Neural progenitor cell (in vitro differentiated cells): ENCODE data around the gene CLN5. TPM values are rescaled to one million over a fixed set of nuclear protein-coding genes. Genes with fewer than 3 reads are reported as not detected.

ENCODE experiments used
- DNase-seq: peaks from one replicate; pipeline ENCODE4 v3.0.0-alpha.2; 2016; ENCODE audit warnings: low spot score
- H2AFZ ChIP-seq: fragments of 200-600 bp; sonication (generic); replicated peaks from 2 replicates; pipeline ENCODE4 v1.6.1; 2016; ENCODE audit warnings: antibody characterized with exemption
- H3F3A ChIP-seq: fragments of 200-600 bp; sonication (generic); 2 replicates; pipeline ENCODE4 v1.6.1; 2016; ENCODE audit warnings: antibody characterized with exemption, low read depth
- H3K27ac ChIP-seq: fragments of 200-600 bp; sonication (generic); 2 replicates; pipeline ENCODE4 v1.5.1; 2016; ENCODE audit warnings: mild to moderate bottlenecking
- H3K27me3 ChIP-seq: fragments of 200-600 bp; sonication (generic); 2 replicates; pipeline ENCODE4 v1.6.1; 2016; ENCODE audit warnings: mild to moderate bottlenecking, moderate library complexity
- H3K36me3 ChIP-seq: fragments of 200-600 bp; sonication (generic); 2 replicates; pipeline ENCODE4 v1.5.1; 2016
- H3K4me1 ChIP-seq: fragments of 200-600 bp; sonication (generic); 2 replicates; pipeline ENCODE4 v1.6.1; 2016; ENCODE audit warnings: mixed run types
- H3K4me2 ChIP-seq: fragments of 200-600 bp; sonication (generic); 2 replicates; pipeline ENCODE4 v1.6.1; 2016
- H3K4me3 ChIP-seq: fragments of 200-600 bp; sonication (generic); 2 replicates; pipeline ENCODE4 v1.5.1; 2016
- H3K79me2 ChIP-seq: fragments of 200-600 bp; sonication (generic); 2 replicates; pipeline ENCODE4 v1.6.1; 2016; ENCODE audit warnings: low read depth
- H3K9ac ChIP-seq: fragments of 200-600 bp; sonication (generic); 2 replicates; pipeline ENCODE4 v1.6.1; 2016
- H3K9me3 ChIP-seq: fragments of 200-600 bp; sonication (generic); 2 replicates; pipeline ENCODE4 v1.5.1; 2016; ENCODE audit warnings: low read depth
- H4K20me1 ChIP-seq: fragments of 200-600 bp; sonication (generic); 2 replicates; pipeline ENCODE4 v1.6.1; 2016; ENCODE audit warnings: low read depth
- H3K27ac Mint-ChIP-seq: 3 replicates; pipeline ENCODE4 v1.8.0; 2021; ENCODE audit warnings: mixed read lengths
- H3K27me3 Mint-ChIP-seq: 2 replicates; pipeline ENCODE4 v1.8.0; 2022; ENCODE audit warnings: low read depth, mild to moderate bottlenecking, inconsistent platforms, moderate library complexity, mixed read lengths; ENCODE audit not compliant: insufficient read depth
- H3K36me3 Mint-ChIP-seq: 3 replicates; pipeline ENCODE4 v1.8.0; 2021; ENCODE audit warnings: mixed read lengths
- H3K4me1 Mint-ChIP-seq: 3 replicates; pipeline ENCODE4 v1.8.0; 2021; ENCODE audit warnings: mixed read lengths
- H3K4me3 Mint-ChIP-seq: 3 replicates; pipeline ENCODE4 v1.8.0; 2021; ENCODE audit warnings: mild to moderate bottlenecking, moderate library complexity, mixed read lengths
- H3K9me3 Mint-ChIP-seq: 3 replicates; pipeline ENCODE4 v1.8.0; 2020; ENCODE audit warnings: mixed read lengths
- EZH2 ChIP-seq: fragments of 200-600 bp; sonication (generic); IDR thresholded peaks from 2 replicates; pipeline ENCODE4 v1.6.1; 2017; ENCODE audit warnings: antibody characterized with exemption, mild to moderate bottlenecking, moderate library complexity
- EZH2phosphoT487 ChIP-seq: fragments of 200-600 bp; sonication (generic); IDR thresholded peaks from 2 replicates; pipeline ENCODE4 v1.6.1; 2017; ENCODE audit warnings: antibody characterized with exemption
- total RNA-seq: library from RNA; depleted of rRNA; stranded (reverse); fragments of >200 nt; gene quantifications from 2 replicates; pipeline ENCODE4 v1.2.3, GENCODE V29; 2015; ENCODE audit warnings: low replicate concordance
- TF ChIP-seq, protein P1 (sequence below): fragments of 200-600 bp; sonication (generic); IDR thresholded peaks from 2 replicates; pipeline ENCODE4 v1.5.1; 2017; ENCODE audit warnings: antibody characterized with exemption, mild to moderate bottlenecking

CLN5 gene
- total RNA-seq, 1 donor from 2014 or later = 28.5 TPM

DNA sequence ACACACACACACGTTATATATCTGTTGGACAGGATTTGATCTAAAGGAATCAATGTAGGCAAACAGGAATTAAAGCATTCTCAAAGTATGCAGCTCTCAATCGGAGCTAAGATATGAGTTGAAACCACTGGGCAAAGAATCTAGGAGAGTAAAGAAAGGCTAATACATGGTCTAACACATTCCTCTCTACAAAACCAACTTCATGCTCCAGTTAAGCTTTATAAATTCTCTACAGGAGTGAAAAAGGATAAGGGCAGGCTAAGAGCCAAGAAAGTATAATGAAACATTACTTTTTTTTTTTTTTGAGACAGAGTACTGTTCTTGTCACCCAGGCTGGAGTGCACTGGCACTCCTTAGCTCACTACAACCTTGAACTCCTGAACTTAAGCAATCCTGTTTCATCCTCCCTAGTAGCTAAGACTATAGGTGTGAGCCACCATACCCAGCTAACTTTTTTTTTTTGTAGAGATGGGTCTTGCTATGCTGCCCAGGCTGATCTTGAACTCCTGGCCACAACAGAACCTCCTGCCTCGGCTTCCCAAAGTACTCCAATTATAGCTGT lies 24.5 kb downstream of the CLN5 start:
- Mint-ChIP-seq H3K36me3 (peaks cover 32% of the 10 kb centered on the region), H3K27ac (no peak overlapping the region), H3K4me1 (no peaks in the 10 kb centered on the region), H3K27me3 (no peaks in the 10 kb centered on the region), H3K9me3 (no peaks in the 10 kb centered on the region), H3K4me3 (no peak overlapping the region)
- Histone ChIP-seq H3K9ac (no peak overlapping the region), H3F3A (no peaks in the 10 kb centered on the region), H3K79me2 (peaks cover 53% of the 10 kb centered on the region), H2AFZ (no peak overlapping the region), H3K36me3 (peaks cover 3% of the 10 kb centered on the region), H3K27me3 (no peaks in the 10 kb centered on the region), H3K4me2 (no peak overlapping the region), H3K4me3 (no peak overlapping the region), H3K4me1 (no peaks in the 10 kb centered on the region), H3K27ac (no peak overlapping the region), H3K9me3 (no peaks in the 10 kb centered on the region), H4K20me1 (peaks cover 24% of the 10 kb centered on the region)
- DNase-seq = no peak
- TF ChIP-seq EZH2 = no peak
- TF ChIP-seq, protein P1, sequence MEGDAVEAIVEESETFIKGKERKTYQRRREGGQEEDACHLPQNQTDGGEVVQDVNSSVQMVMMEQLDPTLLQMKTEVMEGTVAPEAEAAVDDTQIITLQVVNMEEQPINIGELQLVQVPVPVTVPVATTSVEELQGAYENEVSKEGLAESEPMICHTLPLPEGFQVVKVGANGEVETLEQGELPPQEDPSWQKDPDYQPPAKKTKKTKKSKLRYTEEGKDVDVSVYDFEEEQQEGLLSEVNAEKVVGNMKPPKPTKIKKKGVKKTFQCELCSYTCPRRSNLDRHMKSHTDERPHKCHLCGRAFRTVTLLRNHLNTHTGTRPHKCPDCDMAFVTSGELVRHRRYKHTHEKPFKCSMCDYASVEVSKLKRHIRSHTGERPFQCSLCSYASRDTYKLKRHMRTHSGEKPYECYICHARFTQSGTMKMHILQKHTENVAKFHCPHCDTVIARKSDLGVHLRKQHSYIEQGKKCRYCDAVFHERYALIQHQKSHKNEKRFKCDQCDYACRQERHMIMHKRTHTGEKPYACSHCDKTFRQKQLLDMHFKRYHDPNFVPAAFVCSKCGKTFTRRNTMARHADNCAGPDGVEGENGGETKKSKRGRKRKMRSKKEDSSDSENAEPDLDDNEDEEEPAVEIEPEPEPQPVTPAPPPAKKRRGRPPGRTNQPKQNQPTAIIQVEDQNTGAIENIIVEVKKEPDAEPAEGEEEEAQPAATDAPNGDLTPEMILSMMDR = no peak
- TF ChIP-seq EZH2phosphoT487 = no peak

DNA sequence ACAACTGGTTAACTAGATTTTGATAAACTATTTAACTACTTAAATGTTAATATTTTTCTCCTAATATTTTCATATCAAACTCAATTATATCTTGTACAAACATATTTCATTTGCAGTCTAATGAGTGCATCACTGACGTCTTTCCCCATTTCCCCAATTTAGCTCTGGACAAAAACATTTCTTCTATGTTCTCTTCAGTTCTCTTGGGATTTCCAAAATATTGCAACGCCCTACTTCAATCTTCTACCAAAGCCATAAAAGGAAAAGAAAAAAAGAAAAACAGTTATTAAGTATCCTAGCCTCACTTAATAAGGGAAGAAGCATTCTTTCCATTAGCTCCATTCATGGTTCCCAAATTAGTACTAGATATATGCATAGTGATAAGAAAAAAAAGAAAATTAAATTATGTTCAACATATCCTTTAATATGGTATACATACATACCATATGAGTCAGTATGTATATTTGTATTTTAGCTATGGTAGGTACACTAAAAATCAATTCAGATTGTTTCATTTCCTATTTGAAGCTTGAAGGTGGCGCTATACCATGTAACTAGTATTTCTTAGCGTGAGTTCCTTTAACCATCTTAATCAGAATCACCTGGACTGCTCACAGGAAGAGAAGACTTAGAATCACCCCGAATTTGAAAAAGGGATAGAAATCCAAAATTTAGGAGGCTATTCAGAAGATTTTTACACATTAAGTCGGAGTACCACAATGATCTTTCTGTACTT lies 25.2 kb downstream of the CLN5 start:
- Mint-ChIP-seq H3K27me3 (no peaks in the 10 kb centered on the region), H3K4me3 (no peak overlapping the region), H3K36me3 (peaks cover 28% of the 10 kb centered on the region), H3K27ac (no peak overlapping the region), H3K4me1 (no peaks in the 10 kb centered on the region), H3K9me3 (no peaks in the 10 kb centered on the region)
- Histone ChIP-seq H3K4me3 (no peak overlapping the region), H4K20me1 (peaks cover 32% of the 10 kb centered on the region), H3K9ac (no peak overlapping the region), H3F3A (no peaks in the 10 kb centered on the region), H3K4me1 (no peaks in the 10 kb centered on the region), H3K27me3 (no peaks in the 10 kb centered on the region), H3K27ac (no peak overlapping the region), H3K4me2 (no peak overlapping the region), H3K36me3 (peaks cover 3% of the 10 kb centered on the region), H2AFZ (no peak overlapping the region), H3K9me3 (no peaks in the 10 kb centered on the region), H3K79me2 (peaks cover 60% of the 10 kb centered on the region)
- no peak for DNase-seq
- TF ChIP-seq, protein P1 = peak; percentile 18
- no peak for TF ChIP-seq EZH2
- no peak for TF ChIP-seq EZH2phosphoT487

DNA sequence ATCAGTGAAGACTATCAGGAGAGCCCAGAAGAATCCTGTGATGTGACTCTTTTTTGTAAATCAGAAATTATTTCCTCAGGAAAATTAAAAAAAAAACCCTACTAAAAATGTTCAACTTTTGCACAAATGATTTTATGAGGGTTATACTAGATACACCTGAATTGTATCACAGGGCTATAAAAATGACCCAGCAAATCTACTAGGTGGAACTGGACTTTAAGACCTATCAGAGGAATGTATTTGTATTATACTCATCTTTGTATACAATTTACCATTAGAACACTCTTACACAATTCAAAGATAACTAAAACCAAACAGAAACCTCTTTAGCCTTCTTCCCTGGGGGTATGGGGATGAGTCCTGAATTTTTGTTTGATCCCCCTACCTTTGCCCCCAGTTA lies 27.9 kb downstream of the CLN5 start:
- no peaks in the 10 kb centered on the region for H3K27me3 Mint-ChIP-seq
- no peak overlapping the region for H3K4me2 ChIP-seq
- H3K27me3 ChIP-seq = no peaks in the 10 kb centered on the region
- TF ChIP-seq EZH2phosphoT487 (no peak), EZH2 (no peak)
- TF ChIP-seq, protein P1 = no peak
- no peak overlapping the region for H2AFZ ChIP-seq
- H3K4me1 Mint-ChIP-seq = peaks cover 19% of the 10 kb centered on the region
- peaks cover 54% of the 10 kb centered on the region for H4K20me1 ChIP-seq
- H3K4me3 Mint-ChIP-seq = no peak overlapping the region
- no peak overlapping the region for H3K27ac Mint-ChIP-seq
- H3K27ac ChIP-seq = no peak overlapping the region
- H3K36me3 Mint-ChIP-seq = peaks cover 10% of the 10 kb centered on the region
- H3K9me3 Mint-ChIP-seq = no peaks in the 10 kb centered on the region
- H3K9me3 ChIP-seq = no peaks in the 10 kb centered on the region
- no peak for DNase-seq
- peaks cover 75% of the 10 kb centered on the region for H3K79me2 ChIP-seq
- H3K36me3 ChIP-seq = peaks cover 3% of the 10 kb centered on the region
- H3K9ac ChIP-seq = no peak overlapping the region
- peaks cover 13% of the 10 kb centered on the region for H3K4me1 ChIP-seq
- H3K4me3 ChIP-seq = no peak overlapping the region
- H3F3A ChIP-seq = no peaks in the 10 kb centered on the region
